SKM-1 treated with dmso at 0.1 percent for 144 hours (cell line): ENCODE data around the gene JAKMIP1.

ENCODE experiments used
- DNase-seq: peaks from one replicate; lab custom pipeline; 2025; ENCODE audit not compliant: unreplicated experiment; lab: John Stamatoyannopoulos, UW

The JAKMIP1 gene

DNA sequence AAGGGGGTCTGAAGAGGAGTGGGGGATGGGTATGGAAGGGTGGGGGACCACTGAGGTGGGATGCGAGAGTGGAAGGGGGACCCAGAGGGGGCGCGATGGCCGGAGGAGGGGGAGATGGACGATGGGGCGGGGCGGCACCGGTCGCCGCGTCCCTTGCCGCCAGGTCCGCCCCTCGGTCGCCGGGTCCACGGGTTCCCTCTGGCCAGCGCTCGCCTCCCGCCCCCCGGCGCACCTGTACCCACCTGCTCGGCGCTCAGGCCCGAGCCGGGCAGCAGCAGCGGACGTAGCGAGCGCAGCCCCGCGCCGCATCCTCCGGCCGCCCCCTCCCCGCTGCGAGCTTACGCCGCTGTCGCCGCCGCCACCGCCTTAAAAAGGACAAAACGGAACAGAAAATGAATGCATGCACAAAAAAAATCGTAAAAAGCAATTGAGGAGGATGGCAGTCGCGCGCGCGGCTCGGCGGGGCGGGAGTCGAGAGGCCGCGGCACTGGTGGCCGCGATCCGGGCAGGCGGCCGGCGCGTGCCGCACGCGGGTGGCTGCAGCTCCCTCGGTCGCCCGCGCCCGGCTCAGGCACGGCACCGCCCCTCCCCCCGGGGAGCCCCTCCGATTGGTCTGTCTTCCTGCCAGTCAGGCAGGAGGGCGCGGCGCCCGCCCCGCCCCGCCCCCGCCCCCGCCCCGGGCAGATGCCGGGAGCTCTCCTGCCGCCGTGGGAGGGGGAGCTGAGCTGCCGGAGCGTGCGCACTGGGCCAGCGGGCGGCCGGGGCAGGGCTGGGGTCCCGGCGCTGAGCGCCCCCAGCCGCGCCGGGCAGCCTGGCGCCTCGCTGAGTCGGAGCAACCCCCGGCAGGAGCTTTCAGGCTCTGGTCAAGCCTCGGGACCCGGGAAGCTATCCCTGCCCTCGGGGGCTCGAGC lies at the start of gene JAKMIP1:
Gene JAKMIP1, minus strand, starts transcription at position 539 of the 911 bp plus-strand sequence. CDS start 87,699 bp downstream, outside the sequence.
- DNase-seq, result peak; percentile 42

DNA sequence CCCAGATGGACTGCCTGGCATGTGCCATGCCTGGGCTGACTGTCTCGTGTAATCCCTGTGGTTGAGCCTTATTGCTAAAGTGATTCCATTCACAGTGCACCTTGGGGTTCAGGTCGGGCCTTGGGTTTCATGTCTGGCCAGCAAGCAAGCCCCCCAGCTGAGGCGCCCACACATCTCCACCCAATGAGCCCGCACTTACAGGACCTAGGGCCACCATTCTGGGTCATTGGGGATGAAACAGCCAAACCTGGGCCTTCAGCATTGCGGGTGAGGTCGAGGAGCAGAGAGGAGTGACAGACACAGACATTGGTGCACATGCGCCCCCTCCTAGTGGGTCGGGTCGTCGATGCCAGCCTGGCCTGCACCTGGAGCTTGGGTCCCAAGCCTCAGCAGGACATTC lies 48.0 kb upstream of the JAKMIP1 start:
- no peak for DNase-seq

DNA sequence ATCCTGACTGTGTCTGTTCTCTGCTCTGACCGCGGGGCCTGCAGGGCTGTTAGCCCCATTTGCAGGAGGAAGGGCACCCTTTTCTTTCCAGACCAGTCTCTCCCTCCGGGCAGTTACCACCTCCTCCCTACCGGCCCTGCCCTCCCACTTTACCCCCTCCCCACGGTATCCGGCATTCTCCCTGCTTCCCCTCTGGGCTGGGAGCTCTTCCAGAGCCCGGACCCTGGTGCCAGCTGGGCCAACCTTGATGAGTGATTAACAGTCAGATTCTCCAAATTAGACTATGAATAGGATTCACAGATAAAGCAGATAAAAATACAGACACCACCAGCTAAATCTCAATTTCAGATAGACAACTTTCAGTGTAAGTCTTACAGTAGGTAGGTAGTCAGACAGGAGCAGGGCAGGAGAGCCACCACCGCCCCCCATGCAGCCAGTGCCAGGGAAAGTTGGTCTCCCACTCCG lies 45.9 kb upstream of the JAKMIP1 start:
- DNase-seq, result no peak

DNA sequence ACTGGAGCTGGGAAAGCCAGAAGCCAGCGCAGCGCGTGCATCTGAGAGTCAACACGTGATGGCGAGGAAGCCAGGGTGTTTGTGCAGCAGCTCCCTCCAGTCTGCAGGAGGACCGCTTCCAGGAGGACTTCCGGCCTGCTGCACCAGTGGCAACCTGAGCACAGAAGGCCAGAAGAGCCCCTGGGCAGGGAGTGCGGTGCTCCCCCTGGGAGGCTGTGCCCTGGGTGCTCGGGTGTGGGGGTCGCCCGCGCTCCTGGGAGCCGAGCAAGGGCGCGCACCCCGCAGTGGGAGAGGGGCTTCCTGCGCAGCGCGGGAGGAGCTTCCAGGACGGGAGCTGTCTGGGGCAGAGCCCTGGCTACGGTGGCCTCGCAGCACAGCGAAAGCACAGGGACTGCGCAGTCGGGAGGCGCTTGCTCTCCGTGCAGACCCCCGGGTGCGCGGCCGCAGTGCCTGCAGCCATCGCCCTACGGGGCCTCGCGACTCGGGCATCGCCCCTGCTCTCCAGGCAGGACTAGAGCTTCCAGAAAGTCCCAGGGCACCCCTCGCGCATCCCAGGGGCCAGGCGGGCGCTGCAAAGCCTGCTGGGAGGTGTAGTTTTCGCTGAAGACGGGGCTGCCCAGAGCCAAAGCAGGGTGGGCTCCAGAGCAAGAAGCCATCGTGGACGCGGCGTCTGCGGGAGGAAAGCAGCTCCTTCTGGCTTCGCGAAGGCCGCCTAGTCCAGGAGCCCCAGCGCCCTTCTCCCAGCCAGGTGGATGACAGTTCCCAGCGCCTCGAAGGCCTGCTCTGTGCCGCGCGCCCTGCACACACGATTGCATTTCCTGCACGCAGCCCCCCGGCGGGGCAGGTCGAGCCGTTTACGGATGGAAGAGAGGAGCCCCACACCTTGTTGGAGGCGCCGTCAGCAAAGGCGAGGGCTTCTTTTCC lies 45.2 kb upstream of the JAKMIP1 start:
- no peak for DNase-seq

DNA sequence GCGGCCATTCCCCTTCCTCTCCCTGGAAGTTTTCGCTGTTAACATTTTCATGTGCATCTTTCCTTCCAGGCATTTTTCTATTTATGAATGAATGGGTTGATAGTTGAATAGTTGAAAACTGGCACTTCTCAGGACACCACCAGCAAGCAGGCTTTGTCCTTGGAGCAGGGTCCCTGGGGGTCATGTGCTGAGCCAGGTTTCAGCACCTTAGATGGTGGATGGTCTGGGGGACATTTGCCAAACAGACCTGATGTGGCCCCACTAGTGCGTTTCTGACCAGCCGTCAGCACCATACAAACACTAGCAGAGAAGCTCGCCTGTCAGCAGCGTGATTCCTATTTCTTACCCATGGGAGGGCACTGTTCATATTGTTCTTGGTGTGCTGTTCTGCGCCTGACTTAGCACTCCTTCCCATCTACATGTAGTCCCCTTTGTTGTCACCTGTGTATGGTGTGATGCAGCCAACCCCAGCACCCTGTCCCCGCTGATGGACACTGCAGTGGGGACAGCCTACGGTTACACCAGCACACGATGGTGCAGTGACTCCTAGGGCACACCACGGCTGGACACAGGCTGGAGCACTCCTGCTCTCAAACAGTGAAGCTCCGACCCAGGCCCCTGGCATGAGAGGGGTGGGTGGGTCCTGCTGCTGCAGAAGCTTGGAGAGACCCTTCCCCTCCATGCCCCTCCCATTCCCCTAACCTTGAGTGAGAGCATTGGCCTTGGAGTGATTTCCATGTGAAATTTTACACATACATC lies 42.1 kb upstream of the JAKMIP1 start:
- no peak for DNase-seq

DNA sequence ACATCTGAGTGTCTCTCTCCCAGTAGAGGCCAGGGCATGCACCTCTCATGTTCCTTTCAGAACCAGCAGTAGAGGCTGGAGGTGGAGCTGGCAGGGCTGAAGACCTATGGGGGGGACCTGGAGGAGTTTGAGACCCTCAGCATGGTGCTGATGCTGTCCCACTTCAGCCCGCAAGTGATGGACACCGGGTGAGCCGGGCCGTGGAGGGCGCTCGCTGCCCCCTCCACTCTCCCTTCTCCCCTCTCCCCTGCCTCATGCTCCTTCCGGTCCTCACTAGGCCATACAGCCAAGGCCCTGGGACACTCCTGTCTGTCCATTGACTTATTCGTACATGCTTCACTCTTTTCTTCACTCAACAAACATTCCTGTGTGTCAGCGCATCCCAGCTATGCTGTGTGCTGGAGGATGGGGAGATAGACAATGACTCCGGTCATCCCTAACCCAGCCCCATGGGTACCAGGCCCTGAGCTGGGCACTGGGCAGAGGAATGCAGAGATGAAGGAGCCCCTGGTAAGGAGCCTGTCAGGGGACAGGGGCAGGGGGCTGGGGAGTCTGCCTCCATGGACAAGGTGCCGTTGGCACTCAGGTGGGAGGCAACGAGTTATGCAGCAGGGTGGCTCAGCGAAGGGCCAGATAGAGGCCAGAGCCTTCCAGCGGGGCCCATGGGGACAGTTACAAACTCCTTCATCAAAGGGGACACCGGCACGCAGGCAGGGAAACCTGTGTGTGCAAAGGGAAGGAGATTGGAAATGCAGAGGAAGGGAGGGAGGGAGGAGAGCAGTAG lies 40.9 kb upstream of the JAKMIP1 start:
- DNase-seq, result no peak

DNA sequence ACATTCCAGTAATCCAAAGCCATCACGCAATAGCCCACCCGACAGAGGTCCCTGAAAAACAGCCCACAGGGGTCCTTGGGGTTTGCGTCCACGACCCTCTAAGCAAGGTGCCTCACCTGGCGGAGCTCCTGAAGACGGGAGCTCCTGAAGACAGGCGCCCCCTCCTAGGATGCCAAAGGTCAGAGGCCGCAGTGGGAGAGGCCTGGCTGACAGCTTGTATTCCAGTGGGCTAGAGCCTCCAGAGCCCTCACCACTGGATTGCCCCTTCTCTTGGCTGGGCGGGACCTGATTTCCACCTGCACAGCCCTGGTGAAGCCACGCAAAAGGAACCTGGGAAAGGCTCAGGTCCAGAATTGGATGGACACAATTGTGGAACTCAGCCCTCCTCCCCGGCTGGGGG lies 39.6 kb upstream of the JAKMIP1 start:
- no peak for DNase-seq

DNA sequence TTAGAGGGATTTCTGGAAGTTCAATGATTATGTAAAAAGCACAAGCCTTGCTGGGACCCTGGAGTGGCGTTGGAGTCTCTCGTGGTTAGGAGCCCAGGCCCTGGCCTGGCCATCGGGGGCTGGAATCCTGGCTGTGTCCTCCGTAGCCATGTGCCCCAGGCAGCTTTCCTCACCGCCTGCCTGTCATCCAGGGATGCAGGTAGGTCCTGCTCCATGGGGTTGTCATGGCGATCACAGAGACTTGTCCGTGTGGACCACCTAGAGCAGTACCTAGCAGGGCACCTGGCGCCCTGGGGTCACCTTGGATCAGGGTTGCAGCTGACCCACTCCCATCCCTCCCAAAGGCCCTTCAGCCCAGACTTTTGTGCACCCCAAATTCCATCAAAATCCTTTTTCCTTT lies 39.1 kb upstream of the JAKMIP1 start:
- DNase-seq, result no peak

DNA sequence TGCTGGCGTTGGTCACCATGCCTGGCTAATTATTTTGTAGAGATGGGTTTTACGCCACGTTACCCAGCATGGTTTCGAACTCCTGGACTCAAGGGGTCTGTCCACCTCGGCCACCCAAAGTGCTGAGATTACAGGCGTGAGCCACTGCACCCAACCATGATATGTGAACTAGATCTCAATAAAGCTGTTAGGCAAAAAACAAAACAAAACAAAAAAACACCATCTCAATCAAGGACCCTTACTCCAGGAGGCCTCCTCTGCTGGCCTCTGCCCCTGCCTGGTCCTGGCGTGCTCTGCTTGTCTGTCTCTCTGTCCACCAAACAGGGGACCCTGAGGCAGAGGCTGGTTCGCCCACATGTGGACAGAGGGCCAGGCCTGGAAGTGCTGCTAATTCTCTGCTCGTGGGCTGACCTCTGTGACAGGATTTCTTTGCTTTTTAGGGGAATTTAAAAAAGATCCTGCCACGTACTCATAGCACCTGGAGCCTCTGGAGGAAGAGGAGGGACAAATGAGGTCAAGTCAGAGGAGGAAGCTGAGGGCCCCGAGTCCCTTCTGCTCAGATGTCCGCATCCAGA lies 36.6 kb upstream of the JAKMIP1 start:
- DNase-seq, result no peak

DNA sequence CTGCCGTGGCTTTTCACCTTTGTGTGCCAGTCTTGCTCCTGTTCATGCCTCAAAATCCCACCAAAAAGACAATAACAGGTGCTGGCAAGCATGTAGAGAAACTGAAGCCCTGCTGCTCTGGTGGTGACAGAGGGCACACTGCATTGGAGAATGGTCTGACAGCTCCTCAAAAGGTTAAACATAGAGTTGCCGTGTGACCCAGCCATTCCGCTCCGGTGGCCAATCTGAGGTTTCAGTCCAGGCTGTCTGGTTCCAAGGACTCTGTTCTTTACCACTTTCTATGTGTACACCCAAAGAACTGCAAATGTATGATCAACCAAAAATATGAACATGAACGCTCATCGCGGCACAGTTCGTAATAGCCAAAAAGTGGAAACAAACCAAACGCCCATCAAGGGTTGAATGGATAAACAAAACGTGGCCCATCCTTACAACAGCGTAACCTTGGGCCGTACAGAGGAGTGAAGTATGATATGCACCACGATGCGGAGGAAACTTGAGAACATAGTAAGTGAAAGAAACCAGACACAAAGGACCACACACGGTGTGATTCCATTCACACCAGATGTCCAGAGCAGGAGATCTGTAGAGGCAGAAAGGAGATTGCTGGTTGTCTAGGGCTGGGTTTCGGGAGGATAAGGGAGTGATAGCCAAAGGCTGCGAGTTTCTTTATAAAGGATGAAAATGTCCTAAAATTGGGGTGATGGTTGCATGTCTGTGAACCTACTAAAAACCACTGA lies 35.7 kb upstream of the JAKMIP1 start:
- DNase-seq, result no peak

DNA sequence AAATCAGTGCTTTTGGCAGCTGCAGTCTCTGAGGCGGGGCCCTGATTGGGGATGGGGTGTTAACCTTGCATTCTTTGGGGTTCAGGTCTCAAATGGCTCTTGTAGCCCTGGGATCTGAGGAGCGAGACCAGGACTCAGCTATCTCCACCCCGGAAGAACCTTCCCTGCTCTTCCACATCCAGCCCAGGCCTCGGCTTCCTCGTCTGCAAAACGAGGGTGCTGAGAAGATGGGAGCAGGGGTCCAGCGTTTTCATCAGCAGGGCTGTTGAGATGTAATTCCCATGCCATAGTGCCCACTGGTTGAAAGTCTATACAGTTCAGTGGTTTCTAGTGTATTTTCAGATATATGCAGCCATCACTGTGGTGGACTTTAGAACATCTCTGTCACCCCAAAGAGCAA lies 34.7 kb upstream of the JAKMIP1 start:
- DNase-seq, result no peak

DNA sequence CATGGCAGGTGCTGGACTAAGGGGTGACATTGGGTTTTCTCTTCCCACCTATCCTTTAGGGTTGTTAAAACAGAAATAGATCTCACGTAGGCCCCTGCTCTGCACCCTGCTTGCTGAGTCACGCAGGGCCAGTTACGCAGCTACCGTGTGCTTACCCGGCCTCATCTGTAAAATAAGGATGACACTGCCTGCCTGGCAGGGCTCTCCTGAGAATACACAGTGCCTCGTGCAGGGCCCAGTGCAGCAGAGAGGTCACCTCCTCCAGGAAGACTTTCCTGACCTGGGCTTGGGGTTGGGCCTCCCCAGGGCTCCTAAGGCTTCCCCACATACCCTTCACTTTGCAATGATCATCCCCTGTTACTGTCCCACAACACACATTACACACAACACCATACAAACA lies 33.6 kb upstream of the JAKMIP1 start:
- DNase-seq, result no peak

DNA sequence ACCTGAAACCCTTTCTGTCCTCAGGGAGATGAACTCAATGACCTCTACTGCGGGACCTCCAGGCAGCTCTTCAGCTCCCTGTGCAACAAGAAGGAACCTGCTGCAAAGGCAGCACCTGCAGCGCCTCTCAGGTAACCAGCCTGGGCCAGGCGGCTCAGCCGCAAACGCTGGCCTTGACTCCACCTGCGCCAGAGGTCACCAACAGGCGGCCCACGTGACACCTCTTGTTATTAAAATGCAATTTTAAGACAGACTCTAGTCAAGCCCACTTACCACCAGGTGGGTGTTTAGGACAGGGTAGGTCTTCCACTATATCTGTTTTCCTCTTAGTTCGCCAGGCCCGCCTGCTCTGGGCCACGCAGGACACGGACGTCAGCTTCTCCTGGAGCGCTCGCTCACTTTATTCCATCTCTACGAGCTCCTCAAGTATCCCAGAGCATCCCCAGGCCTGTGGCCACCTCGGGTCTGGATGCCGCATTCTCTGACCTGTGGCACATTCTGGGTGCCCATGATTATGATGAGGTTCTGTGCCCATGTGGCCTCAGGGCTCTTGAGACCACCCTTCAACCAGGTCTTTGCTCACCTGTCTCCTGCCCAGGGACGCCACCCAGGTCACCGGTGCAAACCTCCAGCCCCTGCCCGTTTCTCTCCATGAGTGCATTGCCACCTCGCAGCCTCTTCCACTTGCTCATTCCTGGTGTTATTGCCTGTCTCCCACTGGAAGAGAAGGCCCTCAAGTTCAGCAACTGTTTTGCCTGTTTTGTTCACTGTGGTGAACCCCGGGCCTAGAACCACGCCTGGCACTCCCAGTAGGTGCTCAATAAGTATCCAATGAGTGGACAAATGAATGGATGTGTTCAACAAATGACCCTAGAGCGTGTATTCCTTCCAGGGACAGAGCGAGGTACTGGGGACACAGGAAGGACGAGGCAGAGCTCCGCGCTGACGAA lies 32.8 kb upstream of the JAKMIP1 start:
- DNase-seq, result no peak

DNA sequence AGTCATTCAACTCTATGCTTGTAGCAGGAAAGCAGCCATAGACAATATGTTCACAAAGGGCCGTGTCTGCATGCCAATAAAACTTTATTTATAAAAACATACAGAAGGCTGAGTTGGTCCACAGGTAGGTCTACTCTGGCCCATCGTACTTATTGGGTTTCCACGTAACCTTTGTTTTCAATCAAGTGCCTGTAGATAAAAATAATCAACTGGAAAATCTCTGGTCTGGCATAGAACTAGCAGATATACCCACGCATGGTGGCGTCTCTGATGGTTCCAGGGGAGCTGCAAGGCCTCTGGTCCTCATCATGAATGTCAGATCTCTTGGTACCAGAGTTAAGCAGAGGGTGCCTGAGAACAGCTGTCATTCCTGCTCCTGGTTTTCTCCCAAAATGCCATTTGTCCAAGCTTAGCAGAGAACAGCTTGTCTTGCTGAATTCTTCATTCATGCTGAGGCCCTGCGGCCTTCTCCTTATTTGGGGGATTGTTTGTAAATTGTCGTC lies 31.4 kb upstream of the JAKMIP1 start:
- DNase-seq, result no peak

DNA sequence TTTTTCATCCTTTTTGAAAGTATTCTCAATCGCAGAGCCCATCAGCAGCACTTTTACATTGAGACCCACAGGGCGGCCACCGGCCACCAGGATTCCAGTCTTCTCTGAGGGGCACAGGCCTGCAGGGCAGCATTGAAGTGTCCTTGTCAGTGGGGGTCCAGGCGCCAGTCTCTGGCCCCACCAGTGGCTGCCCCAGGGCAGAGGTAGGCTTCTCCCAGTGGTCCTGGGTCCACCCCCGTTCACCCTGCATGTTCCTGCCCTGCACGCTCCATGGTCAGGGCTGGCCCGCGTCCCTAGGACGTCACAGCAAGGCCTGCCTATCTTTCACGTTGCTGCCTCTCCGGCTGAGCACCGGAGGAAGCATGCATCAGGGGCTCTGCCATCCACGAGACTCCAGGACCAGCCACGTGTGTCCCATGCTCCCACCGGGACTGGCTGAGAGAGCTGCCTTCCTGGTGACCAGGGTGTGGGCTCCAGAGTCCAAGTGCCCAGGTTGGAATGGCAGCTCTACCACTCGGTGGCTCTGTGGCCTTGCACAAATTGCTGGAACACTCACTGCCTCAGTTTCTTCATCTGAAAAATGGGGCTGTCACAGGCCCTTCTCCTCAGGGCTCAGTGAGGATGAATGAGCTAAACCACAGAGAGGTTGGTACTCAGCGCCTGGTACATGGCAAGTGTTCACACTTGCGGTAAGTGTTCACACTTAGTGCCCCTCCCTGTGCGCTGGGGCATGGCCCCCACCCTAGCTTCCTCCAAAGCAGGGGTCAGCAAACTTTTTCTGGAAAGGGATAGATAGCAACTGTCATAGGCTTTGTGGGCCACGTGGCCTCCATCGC lies 30.7 kb upstream of the JAKMIP1 start:
- DNase-seq, result no peak

DNA sequence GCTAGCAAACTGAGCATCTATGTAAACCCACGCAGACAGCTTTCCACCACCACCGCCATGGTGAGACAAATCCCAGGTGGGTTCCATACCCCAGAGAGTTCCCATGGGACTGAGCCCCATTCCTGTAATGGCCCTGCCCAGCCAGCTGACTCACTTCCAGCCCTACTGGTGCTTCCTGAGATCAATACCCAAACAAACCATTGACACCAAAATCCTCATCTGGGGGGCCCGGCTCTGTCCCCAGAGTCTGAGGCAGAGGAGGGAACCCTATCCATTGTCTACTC lies 30.1 kb upstream of the JAKMIP1 start:
- no peak for DNase-seq
